Naive B cell (primary cell): Measurements from ENCODE around the gene AJM1. TPM values are rescaled to one million over a fixed set of nuclear protein-coding genes. Genes with fewer than 3 reads are reported as not detected.
A peak's percentile ranks its signal among the peaks of the same experiment; 100 is the strongest.
"Not testable (repeated sequence)": the region's sequence is repeated elsewhere in the genome, so short reads cannot be mapped to it uniquely, and the experiment has no call there.

Source experiments
- ATAC-seq, 2 donors: fragments of 150-1000 bp; cut with Tn5 transposase; 2 replicates each; pipeline ENCODE4 v1.10.0; 2021; ENCODE audit warnings: low read depth in 2 of 2, mild to moderate bottlenecking in 2 of 2, moderate library complexity in 2 of 2
- DNase-seq: peaks from one replicate; pipeline ENCODE4 v3.0.0; 2022
- H3K27ac Mint-ChIP-seq, 6 donors: one replicate each; pipeline ENCODE4 v1.8.0; 2020 to 2022; ENCODE audit warnings: mild to moderate bottlenecking in 6 of 6, mixed read lengths in 6 of 6, moderate library complexity in 5 of 6, inconsistent platforms in 2 of 6
- H3K27me3 Mint-ChIP-seq, 3 donors: one replicate each; pipeline ENCODE4 v1.8.0; 2021 to 2022; ENCODE audit warnings: mixed read lengths in 3 of 3, mild to moderate bottlenecking in 1 of 3
- H3K36me3 Mint-ChIP-seq, 2 donors: one replicate each; pipeline ENCODE4 v1.8.0; 2020 to 2022; ENCODE audit warnings: mixed read lengths in 2 of 2, inconsistent platforms in 1 of 2, mild to moderate bottlenecking in 1 of 2
- H3K4me1 Mint-ChIP-seq, 3 donors: one replicate each; pipeline ENCODE4 v1.8.0; 2020 to 2022; ENCODE audit warnings: mixed read lengths in 3 of 3, inconsistent platforms in 1 of 3, mild to moderate bottlenecking in 1 of 3, moderate library complexity in 1 of 3
- H3K4me3 Mint-ChIP-seq, 8 donors: one replicate each; pipeline ENCODE4 v1.8.0; 2020 to 2022; ENCODE audit warnings: mild to moderate bottlenecking in 8 of 8, mixed read lengths in 8 of 8, moderate library complexity in 8 of 8, inconsistent platforms in 2 of 8
- H3K9me3 Mint-ChIP-seq, 7 donors: one replicate each; pipeline ENCODE4 v1.8.0; 2020 to 2022; ENCODE audit warnings: mixed read lengths in 7 of 7, mild to moderate bottlenecking in 5 of 7, inconsistent platforms in 2 of 7, moderate library complexity in 1 of 7
- polyA plus RNA-seq, 6 donors: library from polyadenylated mRNA; unstranded; fragments of 300-500 nt; fragmentation: Illumina TruSeq; gene quantifications; one replicate each; pipeline ENCODE4 v1.2.3, GENCODE V29; 2021; ENCODE audit warnings: low read depth in 6 of 6

AJM1 gene
- polyA plus RNA-seq, 6 donors from 2014 or later = 0.08 TPM; not detected in 5

DNA sequence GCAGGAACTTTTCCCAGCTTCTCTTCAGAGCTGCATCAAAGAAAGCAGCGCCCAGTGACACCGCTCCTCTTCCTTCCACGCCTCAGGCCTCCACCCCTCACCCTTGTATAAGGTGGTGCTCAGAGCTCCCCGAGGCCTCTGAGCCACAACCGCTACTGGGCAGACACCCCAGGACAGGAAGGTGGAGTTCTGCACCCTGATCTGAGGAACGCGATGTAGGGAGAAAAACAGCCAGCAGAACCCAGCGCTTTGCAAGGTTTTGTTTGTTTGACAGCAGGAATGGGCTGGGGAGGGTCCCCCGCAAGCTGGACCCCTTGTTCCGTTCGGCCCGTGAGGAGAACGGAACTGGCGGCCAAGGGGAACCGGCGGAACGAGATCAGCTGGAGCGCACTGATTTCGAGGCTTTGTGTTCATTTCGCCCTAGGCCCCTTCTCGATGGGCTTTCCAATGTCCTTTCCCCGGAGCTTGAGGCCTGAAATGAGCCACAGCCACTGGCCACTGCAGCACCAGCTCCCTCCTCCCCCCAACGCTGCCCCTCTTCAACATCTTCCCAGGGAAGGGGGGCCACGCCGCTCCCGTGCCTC, 19.7 kb downstream of the AJM1 start:
- no peak for ATAC-seq
- DNase-seq = no peak
- no peaks in the 10 kb centered on the region for H3K27me3 Mint-ChIP-seq
- peak overlapping the region in 1 of 6 donors; percentile 56 for H3K27ac Mint-ChIP-seq
- no peaks in the 10 kb centered on the region for H3K36me3 Mint-ChIP-seq
- H3K4me1 Mint-ChIP-seq = peaks cover 10 to 23% (median 22%) of the 10 kb centered on the region in 3 donors
- H3K4me3 Mint-ChIP-seq = peak overlapping the region in 1 of 8 donors; percentile 16
- no peaks in the 10 kb centered on the region for H3K9me3 Mint-ChIP-seq

DNA sequence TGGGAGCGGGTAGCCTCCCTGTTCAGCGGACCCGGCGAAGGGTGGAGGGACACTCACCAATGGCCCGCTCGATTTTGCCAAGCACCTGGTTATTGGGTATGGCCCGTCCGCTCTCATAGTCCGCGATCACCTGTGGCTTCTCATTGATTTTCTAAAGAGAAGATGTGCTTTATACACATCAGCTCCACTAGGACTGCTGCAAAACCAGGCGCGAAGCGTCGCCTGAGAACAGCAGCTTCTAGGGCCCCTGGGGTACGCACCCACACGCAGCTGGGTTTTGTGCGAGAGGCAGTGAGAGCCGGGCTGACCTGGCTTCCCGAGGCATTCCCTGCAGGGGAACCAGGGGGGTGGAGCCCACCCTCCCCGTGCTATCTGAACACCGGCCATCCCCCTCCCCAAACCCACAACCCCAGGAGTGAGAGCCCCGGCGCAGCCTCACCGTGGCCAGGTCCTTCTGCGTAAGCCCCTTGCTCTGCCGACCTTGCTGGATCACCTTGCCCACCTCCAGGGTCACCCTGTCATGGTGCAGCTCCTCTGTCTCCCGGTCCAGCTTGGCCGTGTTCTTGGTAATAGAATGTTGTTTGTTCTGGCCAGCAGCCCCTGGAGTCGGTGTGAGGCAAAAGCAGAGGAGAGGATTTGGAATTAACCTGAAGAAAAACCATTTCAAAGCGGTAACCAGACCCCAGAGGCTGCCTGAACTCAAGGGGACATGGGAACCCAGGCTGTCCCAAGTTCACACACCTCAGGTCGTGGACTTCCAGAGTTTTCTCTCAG, 20.8 kb downstream of the AJM1 start:
- no peaks in the 10 kb centered on the region for H3K9me3 Mint-ChIP-seq
- peak overlapping the region in 3 of 8 donors; percentile 35 to 81 (median 81) for H3K4me3 Mint-ChIP-seq
- H3K27ac Mint-ChIP-seq = no peak overlapping the region
- DNase-seq = no peak
- H3K4me1 Mint-ChIP-seq = peaks cover 10 to 27% (median 22%) of the 10 kb centered on the region in 3 donors
- H3K27me3 Mint-ChIP-seq = no peaks in the 10 kb centered on the region
- no peaks in the 10 kb centered on the region for H3K36me3 Mint-ChIP-seq
- ATAC-seq = no peak

DNA sequence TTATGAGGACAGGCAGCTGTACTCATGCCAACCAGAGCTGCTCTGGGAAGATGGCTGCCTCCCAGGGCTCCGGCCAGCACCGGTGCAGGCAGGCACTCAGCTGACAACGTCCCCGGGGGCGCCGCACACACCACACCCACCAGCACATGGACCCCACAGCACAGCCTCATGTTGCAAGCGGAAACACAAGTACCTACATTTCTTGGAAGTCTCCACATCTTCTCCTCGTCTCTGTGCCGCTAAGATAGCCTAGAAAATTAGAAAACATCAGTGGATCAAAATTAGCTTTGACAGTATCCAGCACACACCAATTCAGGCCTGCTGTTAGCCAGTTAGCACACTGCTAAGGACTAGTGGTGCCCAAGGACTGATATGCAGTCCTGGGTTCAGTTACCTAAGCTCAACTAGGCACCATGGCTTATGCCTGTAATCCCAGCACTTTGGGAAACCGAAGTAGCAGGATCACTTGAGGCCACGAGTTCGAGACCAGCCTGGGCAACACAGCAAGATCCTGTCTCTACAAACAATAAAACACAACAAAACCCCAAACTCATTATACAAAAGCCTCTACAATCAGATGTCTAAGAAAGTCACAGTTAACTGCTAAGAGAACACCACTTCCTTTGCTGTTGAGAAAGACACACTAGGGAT, 21.5 kb downstream of the AJM1 start:
- peaks cover 10 to 27% (median 22%) of the 10 kb centered on the region in 3 donors for H3K4me1 Mint-ChIP-seq
- ATAC-seq = no peak
- H3K4me3 Mint-ChIP-seq = peak overlapping the region in 3 of 8 donors; percentile 57 to 81 (median 60)
- DNase-seq = no peak
- H3K27me3 Mint-ChIP-seq = no peaks in the 10 kb centered on the region
- no peaks in the 10 kb centered on the region for H3K9me3 Mint-ChIP-seq
- peak overlapping the region in 1 of 6 donors; percentile 42 for H3K27ac Mint-ChIP-seq
- no peaks in the 10 kb centered on the region for H3K36me3 Mint-ChIP-seq

DNA sequence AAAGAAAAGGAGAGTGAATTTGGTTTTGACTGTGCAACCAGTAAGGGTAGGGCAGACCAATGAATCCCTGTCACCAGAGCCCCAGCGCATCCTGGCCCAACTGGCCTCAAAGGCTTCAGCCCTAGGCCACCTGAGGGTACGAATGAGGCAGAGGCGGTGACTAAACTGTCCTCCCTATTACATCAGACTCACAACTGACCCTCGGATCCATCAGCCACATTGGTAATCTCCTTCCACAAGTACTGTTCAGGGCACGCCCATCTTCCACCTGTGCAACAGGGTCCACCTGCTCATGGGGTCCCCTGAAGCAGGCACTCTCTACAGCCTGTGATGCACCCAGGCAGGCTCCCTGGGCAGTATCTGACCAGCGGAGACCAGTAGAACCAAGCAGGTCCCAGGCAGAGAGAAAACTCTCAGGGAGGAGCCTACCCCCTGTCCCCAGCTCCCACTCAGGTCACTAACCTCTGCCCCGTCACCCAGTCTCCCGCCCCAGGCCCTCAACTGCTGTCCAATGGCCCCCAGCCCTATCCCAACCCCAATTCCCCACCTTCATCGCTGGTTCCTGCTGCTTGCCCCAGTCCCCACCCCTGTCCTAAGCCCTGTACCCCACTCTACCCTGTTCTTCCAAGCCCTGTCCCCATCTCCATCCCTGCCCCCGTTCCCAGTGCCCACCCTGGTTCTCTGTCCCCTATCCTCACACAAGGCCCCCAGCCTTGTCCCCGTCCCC, 22.9 kb downstream of the AJM1 start:
- no peaks in the 10 kb centered on the region for H3K9me3 Mint-ChIP-seq
- peaks cover 10 to 27% (median 21%) of the 10 kb centered on the region in 3 donors for H3K4me1 Mint-ChIP-seq
- H3K36me3 Mint-ChIP-seq = no peaks in the 10 kb centered on the region
- H3K4me3 Mint-ChIP-seq = peak overlapping the region; percentile 80 to 95 (median 88)
- ATAC-seq (no peak), DNase-seq (no peak)
- peak overlapping the region in 5 of 6 donors; percentile 61 to 94 (median 82) for H3K27ac Mint-ChIP-seq
- no peaks in the 10 kb centered on the region for H3K27me3 Mint-ChIP-seq

DNA sequence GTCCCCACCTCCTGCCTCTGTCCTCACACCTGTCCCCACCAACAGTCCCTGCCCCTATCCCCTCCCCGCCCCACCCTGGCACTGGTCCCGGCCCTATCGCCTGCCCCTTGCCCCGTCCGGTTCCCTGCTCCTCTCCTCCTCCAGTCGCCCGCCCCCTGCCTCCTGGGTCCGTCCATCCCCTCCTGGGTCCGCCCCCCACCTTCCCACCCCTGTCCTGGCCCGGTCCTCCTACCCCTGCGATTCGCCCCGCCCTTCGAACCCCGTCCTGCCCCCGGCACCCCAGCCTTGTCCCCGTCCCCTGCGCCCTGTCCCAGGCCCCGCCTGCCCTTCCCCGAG, 23.5 kb downstream of the AJM1 start:
- Mint-ChIP-seq H3K4me1 (peaks cover 7 to 24% (median 16%) of the 10 kb centered on the region in 3 donors), H3K36me3 (no peaks in the 10 kb centered on the region), H3K27ac (peak overlapping the region in 4 of 6 donors; percentile 74 to 94 (median 86)), H3K9me3 (no peaks in the 10 kb centered on the region), H3K27me3 (no peaks in the 10 kb centered on the region), H3K4me3 (peak overlapping the region; percentile 80 to 95 (median 88))
- ATAC-seq (peak; percentile 9 to 15), DNase-seq (no peak)

DNA sequence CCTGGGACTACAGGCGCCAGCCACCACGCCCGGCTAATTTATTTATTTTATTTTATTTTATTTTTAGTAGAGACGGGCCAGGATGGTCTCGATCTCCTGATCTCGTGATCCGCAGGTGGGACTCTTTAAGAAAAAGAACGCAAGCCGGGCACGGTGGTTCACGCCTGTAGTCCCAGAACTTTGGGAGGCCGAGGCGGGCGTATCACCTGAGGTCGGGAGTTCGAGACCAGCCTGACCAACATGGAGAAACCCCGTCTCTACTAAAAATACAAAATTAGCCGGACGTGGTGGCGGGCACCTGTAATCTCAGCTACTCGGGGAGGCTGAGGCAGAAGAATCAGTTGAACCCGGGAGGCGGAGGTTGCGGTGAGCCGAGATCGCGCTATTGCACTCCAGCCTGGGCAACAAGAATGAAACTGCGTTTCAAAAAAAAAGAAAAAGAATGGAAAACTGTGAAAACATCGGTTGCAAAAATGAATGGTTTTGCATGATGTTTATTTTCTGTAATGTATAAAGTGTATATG, 24.7 kb downstream of the AJM1 start:
- H3K27me3 Mint-ChIP-seq, H3K36me3 Mint-ChIP-seq, DNase-seq, ATAC-seq, H3K9me3 Mint-ChIP-seq: not testable (repeated sequence)
- Mint-ChIP-seq H3K4me1 (peaks cover 7 to 24% (median 14%) of the 10 kb centered on the region in 3 donors), H3K4me3 (peak overlapping the region; percentile 55 to 90 (median 84)), H3K27ac (peak overlapping the region in 4 of 6 donors; percentile 52 to 91 (median 70))

GRCh38 chr9:136867480-136867879, 25.2 kb downstream of the AJM1 start:
- H3K9me3 Mint-ChIP-seq = peaks cover 0 to 3% (median 0%) of the 10 kb centered on the region in 7 donors
- no peaks in the 10 kb centered on the region for H3K27me3 Mint-ChIP-seq
- DNase-seq (no peak), ATAC-seq (no peak)
- no peaks in the 10 kb centered on the region for H3K36me3 Mint-ChIP-seq
- peak overlapping the region in 7 of 8 donors; percentile 49 to 90 (median 77) for H3K4me3 Mint-ChIP-seq
- H3K4me1 Mint-ChIP-seq = peaks cover 7 to 24% (median 14%) of the 10 kb centered on the region in 3 donors
- H3K27ac Mint-ChIP-seq = peak overlapping the region in 1 of 6 donors; percentile 54

DNA sequence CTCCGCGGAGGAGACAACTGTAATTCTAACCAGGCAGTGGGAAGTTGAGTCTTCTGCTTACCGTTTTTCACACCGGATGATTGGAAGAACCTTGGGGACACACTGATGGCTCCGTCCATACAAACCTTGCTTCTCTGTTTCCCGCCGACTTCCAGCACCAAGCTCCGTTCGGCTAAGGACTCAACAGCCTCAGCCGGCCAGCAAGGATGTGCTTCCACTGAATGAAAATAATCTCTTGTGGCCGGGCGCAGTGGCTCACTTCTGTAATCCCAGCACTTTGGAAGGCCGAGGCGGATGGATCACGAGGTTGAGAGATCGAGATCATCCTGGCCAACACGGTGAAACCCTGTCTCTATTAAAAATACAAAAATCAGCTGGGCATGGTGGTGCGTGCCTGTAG, 25.6 kb downstream of the AJM1 start:
- Mint-ChIP-seq H3K27ac (no peak overlapping the region), H3K27me3 (no peaks in the 10 kb centered on the region), H3K4me3 (peak overlapping the region in 7 of 8 donors; percentile 49 to 90 (median 77)), H3K9me3 (peaks cover 0 to 5% (median 0%) of the 10 kb centered on the region in 7 donors), H3K36me3 (no peaks in the 10 kb centered on the region), H3K4me1 (peaks cover 7 to 24% (median 14%) of the 10 kb centered on the region in 3 donors)
- no peak for DNase-seq
- ATAC-seq = no peak

DNA sequence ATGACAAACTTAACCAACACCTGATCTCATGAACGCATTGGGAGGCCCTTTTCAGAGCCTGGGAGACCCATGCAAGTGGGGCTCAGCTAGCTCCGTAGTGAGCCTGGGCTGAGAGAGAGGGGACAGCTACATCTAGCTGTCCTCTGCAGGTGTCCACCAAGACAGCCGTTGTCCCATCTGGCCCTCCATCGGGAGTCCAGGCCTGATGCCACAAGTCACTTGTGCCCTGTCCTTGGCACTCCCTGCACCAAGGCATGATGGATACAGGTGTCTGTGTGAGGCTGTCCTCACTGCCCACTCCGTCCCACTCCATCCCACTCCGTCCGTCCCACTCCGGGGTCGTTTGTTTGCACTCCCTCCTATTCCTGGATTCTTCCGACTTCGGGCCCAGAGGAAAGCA, 26.4 kb downstream of the AJM1 start:
- DNase-seq (no peak), ATAC-seq (no peak)
- Mint-ChIP-seq H3K27ac (peak overlapping the region in 3 of 6 donors; percentile 53 to 81 (median 75)), H3K36me3 (no peaks in the 10 kb centered on the region), H3K4me3 (peak overlapping the region in 7 of 8 donors; percentile 3 to 90 (median 66)), H3K9me3 (peaks cover 0 to 5% (median 0%) of the 10 kb centered on the region in 7 donors), H3K27me3 (no peaks in the 10 kb centered on the region), H3K4me1 (peaks cover 7 to 22% (median 12%) of the 10 kb centered on the region in 3 donors)

- not testable (repeated sequence) for H3K36me3 Mint-ChIP-seq, DNase-seq, ATAC-seq, H3K27ac Mint-ChIP-seq, H3K9me3 Mint-ChIP-seq, H3K27me3 Mint-ChIP-seq
- peaks cover 7 to 15% (median 8%) of the 10 kb centered on the region in 3 donors for H3K4me1 Mint-ChIP-seq
- peak overlapping the region in 1 of 8 donors; percentile 44 for H3K4me3 Mint-ChIP-seq
These were observed 27.3 kb downstream of the AJM1 start for GRCh38 chr9:136869611-136870010.

- DNase-seq (no peak), ATAC-seq (no peak)
- H3K4me1 Mint-ChIP-seq = peaks cover 0 to 3% (median 0%) of the 10 kb centered on the region in 3 donors
- H3K27ac Mint-ChIP-seq = peak overlapping the region in 1 of 6 donors; percentile 52
- peaks cover 0 to 5% (median 0%) of the 10 kb centered on the region in 7 donors for H3K9me3 Mint-ChIP-seq
- H3K4me3 Mint-ChIP-seq = no peak overlapping the region
- no peaks in the 10 kb centered on the region for H3K36me3 Mint-ChIP-seq
- no peaks in the 10 kb centered on the region for H3K27me3 Mint-ChIP-seq
These were observed 32.9 kb downstream of the AJM1 start for GRCh38 chr9:136875155-136875554.

- H3K27ac Mint-ChIP-seq = peak overlapping the region in 1 of 6 donors; percentile 61
- DNase-seq = no peak
- ATAC-seq = no peak
- H3K36me3 Mint-ChIP-seq = no peaks in the 10 kb centered on the region
- H3K9me3 Mint-ChIP-seq = peaks cover 0 to 5% (median 0%) of the 10 kb centered on the region in 7 donors
- H3K4me1 Mint-ChIP-seq = peaks cover 0 to 5% (median 2%) of the 10 kb centered on the region in 3 donors
- peak overlapping the region in 2 of 8 donors; percentile 38 to 63 for H3K4me3 Mint-ChIP-seq
- H3K27me3 Mint-ChIP-seq = no peaks in the 10 kb centered on the region
These were observed 34.2 kb downstream of the AJM1 start for GRCh38 chr9:136876476-136876875.

DNA sequence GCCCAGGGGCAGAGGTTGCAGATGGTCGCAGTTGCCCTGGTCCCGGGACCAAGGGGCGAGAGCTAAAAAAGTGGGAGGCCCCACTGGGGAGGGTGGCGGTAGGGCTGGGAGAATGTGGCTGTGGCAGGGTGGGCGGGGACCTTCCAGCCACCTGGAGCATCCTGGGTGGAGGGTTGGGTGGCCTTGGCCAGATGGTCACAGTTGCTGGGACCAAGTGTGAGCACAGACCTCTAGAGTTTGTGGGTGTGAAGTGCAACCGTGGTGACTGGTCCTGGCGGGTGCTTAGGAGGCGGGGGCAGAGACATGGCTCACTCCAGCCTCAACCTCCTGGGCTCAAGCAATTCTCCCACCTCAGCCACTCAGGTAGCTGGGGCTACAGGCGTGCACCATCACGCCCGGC, 38.4 kb downstream of the AJM1 start:
- ATAC-seq (no peak), DNase-seq (no peak)
- Mint-ChIP-seq H3K4me1 (peaks cover 9 to 28% (median 15%) of the 10 kb centered on the region in 3 donors), H3K27me3 (no peaks in the 10 kb centered on the region), H3K4me3 (peak overlapping the region in 2 of 8 donors; percentile 12 to 39), H3K36me3 (no peaks in the 10 kb centered on the region), H3K27ac (peak overlapping the region in 2 of 6 donors; percentile 48 to 73), H3K9me3 (no peaks in the 10 kb centered on the region)
